ENCODE data around the gene ERICH6.
"Not testable (repeated sequence)": the region's sequence is repeated elsewhere in the genome, so short reads cannot be mapped to it uniquely, and the experiment has no call there.

The ERICH6 gene

GRCh38 chr3:150682279-150682678, 21.4 kb downstream of the ERICH6 start:
- DNase-seq (ENCODE audit: low spot score): no peak

DNA sequence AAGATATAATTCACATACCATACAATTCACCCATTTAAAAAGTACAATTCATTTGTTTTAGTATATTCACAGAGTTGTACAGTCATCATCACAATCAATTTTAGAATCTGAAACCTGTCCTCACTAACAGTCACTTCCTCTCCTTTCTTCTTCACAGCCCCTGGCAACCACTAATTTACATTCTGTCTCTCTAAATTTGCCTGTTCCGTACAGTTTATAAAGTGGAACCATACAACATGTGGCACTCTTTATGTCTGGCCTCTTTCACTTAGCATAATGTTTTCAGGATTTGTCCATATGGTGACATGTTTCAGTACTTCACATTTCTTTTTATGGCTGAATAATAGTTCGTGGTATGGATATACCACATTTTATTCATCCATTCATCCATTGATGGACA, 22.7 kb downstream of the ERICH6 start:
- no peak for DNase-seq (ENCODE audit: low spot score)

DNA sequence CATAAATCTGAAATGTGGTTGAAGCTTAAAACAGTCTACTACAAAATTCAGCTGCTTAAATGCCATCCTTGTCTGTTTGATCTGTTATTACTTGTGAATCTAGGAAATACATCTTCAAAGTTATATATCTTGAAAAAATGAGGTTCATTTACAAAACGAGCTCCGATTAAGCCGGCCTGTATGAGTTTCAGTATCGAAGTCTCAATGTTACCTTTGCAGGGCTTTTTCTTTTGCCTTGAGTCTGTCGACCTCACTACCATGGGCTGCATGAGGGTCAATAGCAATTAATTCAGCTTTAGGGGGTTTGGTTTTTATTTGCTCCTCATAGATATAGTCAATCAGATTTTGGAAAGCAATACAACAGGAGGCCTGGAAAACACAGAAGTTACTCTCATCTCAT, 23.2 kb downstream of the ERICH6 start:
- no peak for DNase-seq (ENCODE audit: low spot score)

DNA sequence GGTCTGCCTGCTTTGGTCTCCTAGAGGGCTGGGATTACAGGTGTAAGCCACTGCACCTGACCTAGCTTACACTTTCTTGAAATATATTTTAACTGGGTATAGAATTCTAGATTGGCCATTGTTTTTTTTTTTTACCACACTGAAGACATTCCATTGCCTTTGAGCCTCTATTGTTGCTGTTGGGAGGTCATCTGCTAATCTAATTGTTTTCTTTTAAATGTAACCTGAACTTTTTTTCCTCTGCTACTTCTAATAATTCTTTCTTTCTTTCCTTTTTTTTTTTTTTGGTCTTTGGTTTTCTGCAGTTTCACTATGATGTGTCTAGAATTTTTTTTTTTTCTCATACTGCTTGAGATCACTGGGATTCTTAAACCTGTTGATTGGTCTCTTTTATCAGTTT, 28.1 kb downstream of the ERICH6 start:
- DNase-seq (ENCODE audit: low spot score): no peak

DNA sequence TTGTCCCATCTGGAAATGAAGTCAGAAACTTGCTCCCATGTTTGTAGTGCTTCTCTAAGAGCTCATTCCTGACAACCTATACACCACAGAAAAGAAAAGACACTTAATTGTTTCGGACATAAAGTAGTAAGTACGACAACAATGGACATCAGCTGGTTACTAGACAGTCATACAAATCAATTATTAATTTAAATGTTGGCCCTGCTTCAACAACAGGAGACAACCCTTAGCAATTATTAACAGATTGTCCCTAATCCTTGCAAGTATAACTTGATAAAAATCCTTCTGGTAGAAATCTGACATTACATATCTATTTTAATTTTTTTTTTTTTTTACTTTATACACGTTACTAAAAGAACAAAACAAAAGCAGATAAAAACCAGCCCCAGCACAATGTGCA, 29.8 kb downstream of the ERICH6 start:
- no peak for DNase-seq (ENCODE audit: low spot score)

DNA sequence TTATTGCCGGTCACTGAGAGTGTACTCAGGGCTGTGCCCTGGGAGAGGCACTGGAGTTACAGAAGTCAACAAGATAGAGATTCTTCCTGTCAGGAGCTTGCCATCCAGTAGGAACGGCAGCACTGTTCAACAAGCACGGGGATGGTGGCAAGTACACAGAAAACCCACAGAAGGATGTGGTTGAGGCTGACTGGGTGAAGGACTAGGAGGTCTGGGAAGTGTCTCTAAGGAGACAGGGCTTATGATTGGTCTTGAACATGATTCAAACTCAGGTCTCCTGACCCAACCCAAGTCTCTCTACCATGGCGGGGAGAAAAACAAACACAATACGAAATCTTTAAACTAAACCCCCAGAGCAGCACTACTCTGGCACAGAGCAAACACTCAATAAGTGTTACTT, 37.6 kb downstream of the ERICH6 start:
- no peak for DNase-seq (ENCODE audit: low spot score)

DNA sequence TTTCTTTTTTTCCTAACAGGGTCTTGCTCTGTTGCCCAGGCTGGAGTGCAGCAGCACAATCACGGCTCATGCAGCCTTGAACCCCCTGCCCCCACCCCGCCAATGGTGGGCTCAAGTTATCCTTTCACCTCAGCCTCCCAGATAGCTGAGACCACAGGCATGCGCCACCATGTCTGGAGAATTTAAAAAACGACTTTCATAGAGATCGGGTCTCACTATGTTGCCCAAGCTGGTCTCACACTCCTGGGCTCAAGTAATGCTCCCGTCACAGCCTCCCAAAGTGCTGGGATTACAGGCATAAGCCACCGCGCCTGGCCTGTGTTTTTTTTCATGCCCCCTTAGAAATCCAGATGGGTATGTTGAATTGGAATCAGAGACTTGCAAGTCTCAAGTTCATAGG, 40.3 kb downstream of the ERICH6 start:
- no peak for DNase-seq (ENCODE audit: low spot score)

DNA sequence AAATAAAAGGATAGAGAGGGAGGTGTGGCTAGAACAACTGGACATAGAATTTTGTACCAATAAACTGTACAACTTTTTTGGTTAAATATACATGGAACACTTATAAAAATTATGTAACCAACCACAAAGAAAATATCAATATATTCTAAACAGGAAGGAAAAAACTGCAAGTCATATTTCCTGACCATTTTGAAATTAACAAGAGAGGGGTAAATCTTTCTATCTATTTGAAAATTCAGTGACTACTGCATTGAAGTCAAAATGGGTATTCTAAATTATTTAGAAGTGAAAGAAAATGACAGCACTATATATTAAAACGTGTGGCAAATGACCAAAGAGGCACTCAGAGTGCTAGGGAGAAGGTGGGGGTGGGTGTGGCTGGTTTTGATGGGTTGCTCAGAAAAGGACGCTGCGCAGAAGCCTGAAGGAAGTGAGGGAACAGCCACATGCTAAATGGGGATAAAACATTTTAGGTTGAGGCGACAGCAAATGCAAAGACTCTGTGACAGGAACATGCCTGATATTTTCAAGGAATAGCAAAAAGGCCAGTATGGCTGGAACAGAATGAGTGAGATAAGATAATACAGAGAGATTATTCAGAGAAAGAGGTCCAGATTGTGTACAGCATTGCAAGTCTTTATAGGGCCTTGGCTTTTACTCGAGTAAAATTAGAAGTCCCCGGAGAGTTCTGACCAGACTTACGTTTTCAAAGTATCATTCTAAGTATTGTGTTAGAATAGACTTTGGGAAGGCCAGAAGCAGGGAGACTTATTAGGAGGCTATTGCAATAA, 41.1 kb downstream of the ERICH6 start:
- DNase-seq (ENCODE audit: low spot score): no peak

- no peak for DNase-seq (ENCODE audit: low spot score)
Measured at GRCh38 chr3:150656316-150656715, 47.4 kb downstream of the ERICH6 start.

DNA sequence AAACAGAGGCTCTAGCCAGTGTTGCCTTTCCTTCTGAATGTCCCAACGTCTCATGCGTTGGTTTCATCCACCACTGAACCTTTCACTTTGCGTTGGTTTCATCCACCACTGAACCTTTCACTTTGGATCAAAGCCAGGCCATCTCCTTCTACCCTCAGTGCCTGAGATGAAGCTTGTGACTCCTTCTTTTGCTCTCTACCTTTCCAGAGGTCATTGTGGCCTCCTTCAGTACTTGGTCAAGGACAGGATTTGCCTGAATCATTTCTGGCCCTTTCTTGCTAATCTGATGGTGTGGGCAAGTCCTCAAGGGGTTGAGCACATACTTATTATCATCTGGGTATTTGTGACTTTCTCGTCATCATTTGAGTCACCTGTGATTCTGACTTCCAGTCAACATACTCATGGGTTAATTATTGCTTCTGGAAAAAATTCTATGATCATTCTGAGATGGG, 50.6 kb downstream of the ERICH6 start:
- DNase-seq (ENCODE audit: low spot score): no peak

GRCh38 chr3:150640256-150640655, 63.5 kb downstream of the ERICH6 start:
- no peak for DNase-seq (ENCODE audit: low spot score)

GRCh38 chr3:150639262-150639661, 64.5 kb downstream of the ERICH6 start:
- DNase-seq (ENCODE audit: low spot score): no peak

GRCh38 chr3:150636258-150636657, 67.5 kb downstream of the ERICH6 start:
- DNase-seq (ENCODE audit: low spot score): no peak

DNA sequence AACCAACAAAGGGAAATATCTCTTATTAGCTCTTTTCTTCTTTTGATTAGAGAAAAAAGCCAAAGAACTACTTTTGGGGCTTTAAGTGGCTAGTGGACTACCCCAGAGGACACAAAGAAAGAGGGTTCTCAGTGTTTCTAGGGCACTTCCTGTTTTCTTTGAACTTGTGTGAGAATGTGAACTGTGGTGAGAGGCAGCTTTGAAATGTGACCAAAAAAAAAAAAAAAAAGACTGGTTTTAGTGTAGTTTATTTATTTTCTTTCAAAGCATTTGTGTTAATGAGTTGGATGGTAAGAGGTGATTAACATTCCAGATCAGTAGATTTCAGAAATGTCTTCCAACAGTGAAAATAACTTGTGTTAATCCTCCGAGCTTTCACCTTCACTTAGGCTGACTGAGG, 68.2 kb downstream of the ERICH6 start:
- no peak for DNase-seq (ENCODE audit: low spot score)

- DNase-seq (ENCODE audit: low spot score): no peak
Measured at GRCh38 chr3:150635076-150635475, 68.6 kb downstream of the ERICH6 start.

DNA sequence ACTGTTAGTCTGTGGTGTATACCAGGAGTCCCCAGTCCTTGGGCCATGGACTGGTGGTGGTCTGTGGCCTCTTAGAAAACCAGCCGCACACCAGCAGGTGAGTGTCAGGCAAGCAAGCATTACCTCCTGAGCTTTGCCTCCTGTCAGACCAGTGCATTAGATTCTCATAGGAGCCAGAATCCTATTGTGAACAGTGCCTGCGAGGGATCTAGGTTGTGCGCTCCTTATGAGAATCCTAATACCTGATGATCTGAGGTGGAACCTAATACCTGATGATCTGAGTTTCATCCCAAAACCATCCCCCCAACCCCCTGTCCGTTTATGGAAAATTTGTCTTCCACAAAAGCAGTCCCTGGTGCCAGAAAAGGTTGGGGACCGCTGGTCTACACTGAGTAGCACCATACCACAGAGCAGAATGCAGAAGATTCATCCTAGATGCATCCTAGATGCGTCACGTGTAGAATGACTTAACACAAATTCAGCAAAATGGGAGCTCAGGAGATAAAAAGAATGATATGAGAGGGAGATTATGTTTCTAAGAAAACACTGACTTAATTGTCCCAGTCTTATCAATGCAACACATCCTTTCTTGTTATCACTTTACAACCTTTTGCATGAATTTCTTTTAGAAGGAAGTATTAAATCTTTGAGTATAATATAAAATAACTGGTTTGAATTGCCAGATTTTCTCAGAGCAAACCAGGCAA, 72.1 kb downstream of the ERICH6 start:
- DNase-seq (ENCODE audit: low spot score): no peak

DNA sequence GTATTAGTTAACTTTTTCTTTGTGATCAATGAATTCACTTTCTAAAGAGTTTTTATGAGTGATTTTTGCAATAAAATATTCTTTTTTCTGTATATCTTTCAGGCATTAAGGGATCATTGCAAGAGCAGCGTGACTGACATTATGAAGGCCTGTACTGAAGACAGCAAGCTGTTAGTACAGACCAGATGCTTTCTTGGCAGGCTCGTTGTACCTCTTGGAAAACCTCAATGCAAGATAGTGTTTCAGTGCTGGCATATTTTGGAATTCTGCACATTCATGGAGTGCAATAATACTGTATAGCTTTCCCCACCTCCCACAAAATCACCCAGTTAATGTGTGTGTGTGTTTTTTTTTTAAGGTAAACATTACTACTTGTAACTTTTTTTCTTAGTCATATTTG, 76.2 kb downstream of the ERICH6 start:
- DNase-seq (ENCODE audit: low spot score): no peak

DNA sequence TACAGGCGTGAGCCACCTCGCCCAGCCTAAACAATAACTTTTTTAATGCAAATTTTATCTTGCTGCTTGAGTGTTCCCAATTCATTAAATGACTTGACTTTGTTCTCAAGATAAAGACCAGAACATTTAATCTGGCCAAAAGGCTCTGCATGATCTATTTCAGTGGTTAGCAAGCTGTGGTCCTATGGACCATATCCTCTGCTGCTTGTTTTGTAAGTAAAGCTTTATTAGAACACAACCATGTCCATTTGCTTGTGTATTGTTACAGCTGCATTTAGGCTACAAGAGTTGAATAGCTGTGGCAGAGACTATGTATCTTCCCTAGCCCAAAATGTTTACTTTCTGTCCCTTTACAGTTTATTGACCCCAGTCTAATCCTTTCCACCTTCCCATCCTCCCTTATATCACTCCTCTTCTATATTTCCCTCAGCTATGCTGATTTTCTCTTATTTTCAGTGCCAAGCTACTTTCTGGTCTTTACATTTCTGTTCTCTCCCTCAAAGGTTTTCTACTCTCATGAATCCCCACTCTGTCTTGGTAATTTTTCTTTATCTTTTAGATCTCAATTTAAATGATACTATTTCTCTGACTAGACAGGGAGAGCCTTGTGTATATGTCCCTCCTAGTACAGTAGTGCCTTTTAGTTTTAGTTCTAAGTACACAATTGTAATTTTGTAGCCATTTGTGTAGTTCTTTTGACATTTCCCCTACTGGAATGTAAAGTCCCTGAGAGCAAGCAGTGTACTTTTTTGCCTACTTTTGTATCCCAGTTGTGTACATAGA, 77.4 kb downstream of the ERICH6 start:
- DNase-seq (ENCODE audit: low spot score): no peak

- no peak for DNase-seq (ENCODE audit: low spot score)
Measured at GRCh38 chr3:150623945-150624344, 79.8 kb downstream of the ERICH6 start.

DNA sequence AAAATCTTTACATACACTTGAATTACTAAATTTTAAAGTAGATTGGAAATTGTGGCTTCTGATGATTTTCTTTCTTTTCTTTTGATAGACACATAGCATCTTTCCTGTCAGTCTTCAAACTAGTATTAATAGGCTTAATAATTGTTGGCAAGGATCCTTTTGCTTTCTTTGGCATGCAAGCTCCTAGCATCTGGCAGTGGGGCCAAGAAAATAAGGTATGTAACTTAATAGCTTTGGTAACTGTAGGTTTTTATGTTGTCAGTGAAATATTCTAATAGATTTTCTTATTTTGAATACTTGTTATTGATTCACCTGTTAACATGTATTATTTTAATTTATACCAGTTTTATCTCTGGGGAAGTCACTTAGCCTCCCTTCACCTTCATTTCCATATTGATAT, 80.8 kb downstream of the ERICH6 start:
- not testable (repeated sequence) for DNase-seq (ENCODE audit: low spot score)

- DNase-seq (ENCODE audit: low spot score): no peak
Measured at GRCh38 chr3:150620002-150620689, 83.6 kb downstream of the ERICH6 start.
